HG03135 (cell line): ENCODE measurements around the gene RPRD2.
"Not testable (repeated sequence)": the region's sequence is repeated elsewhere in the genome, so short reads cannot be mapped to it uniquely, and the experiment has no call there.

Experiments
- ATAC-seq: cut with Tn5 transposase; IDR thresholded peaks from one replicate; pipeline ENCODE4 v1.9.1; 2021; ENCODE audit warnings: mild to moderate bottlenecking, moderate library complexity; ENCODE audit not compliant: unreplicated experiment

RPRD2 gene

GRCh38 chr1:150363426-150364230 is at the start of gene RPRD2:
Gene RPRD2 (plus strand): TSS chr1:150364147. CDS start chr1:150364715, 568 bp downstream.
- ATAC-seq = peak; percentile 70

DNA sequence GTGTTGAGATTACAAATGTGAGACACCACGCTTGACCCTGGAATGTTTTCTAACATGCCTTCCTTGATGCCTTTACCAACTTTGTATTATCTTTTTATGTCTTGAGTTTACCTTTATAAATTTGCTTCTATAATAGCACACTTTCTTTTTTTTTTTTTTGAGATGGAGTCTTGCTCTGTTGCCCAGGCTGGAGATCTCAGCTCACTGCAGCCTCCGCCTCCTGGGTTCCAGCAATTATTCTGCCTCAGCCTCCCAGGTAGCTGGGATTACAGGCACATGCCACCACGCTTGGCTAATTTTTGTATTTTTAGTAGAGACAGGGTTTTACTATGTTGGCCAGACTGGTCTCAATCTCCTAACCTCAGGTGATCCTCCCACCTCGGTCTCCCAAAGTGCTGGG is 49.3 kb upstream of the RPRD2 start:
- not testable (repeated sequence) for ATAC-seq

GRCh38 chr1:150320667-150320978 is 43.3 kb upstream of the RPRD2 start:
- no peak for ATAC-seq

- no peak for ATAC-seq
Measured at GRCh38 chr1:150321826-150322166, 42.2 kb upstream of the RPRD2 start.

- no peak for ATAC-seq
Measured at GRCh38 chr1:150322310-150322709, 41.6 kb upstream of the RPRD2 start.

DNA sequence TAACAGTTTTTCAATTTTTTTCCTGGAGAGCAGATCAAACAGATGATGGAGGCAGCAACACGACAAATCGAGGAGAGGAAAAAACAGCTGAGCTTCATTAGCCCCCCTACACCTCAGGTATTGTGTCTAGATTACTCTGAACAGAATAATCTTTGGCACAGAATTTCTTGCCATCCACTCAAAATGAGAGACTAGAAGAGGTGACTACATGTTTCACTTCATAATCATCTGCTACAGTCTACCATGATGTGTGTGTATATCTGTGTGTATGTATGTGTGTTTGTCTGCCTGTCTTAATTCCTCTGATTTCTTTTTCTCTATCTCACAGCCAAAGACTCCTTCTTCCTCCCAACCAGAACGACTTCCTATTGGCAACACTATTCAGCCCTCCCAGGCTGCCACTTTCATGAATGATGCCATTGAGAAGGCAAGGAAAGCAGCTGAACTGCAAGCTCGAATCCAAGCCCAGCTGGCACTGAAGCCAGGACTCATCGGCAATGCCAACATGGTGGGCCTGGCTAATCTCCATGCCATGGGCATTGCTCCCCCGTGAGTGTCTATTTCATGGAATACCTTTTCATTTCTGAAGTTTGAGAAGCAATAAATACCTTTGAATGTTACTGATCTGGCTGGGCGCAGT is 31.2 kb upstream of the RPRD2 start:
- ATAC-seq = no peak

GRCh38 chr1:150346316-150346715 is 17.6 kb upstream of the RPRD2 start:
- ATAC-seq = no peak

- ATAC-seq = no peak
Measured at GRCh38 chr1:150352866-150353265, 11.1 kb upstream of the RPRD2 start.

GRCh38 chr1:150362721-150363425 is 1.1 kb upstream of the RPRD2 start:
- ATAC-seq = no peak

DNA sequence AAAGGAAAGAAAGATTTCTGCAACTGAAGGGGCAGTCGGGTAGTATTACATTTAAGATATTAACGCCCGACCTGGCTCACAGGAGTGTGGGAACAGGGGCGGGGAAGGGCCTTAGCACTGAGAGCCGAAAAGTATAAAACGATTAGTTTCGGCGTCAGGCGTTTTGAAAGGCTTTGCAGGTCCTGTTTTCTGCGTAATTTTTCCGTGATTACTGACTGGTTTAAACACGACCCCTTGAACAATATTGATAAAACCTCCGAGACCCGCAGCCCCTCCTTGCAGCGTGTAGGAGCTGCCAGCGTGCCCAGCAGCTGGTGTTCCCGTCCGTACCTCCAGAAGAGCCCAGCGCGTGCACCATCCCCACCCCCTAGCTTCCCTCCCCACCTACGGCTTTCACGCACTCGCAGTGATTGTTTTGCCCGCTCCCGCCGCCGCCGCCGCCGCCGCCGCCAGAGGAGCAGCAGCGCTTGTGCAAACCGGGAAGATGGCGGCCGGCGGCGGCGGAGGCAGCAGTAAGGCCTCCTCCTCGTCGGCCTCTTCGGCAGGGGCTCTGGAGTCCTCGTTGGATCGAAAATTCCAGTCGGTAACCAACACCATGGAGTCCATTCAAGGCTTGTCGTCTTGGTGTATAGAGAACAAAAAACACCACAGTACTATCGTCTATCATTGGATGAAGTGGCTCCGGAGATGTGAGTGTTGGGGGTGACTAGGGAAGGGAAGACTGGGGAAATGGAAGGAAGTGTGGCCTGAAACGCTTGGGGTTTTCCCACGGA is 470 bp downstream of the RPRD2 start:
- peak; percentile 19 for ATAC-seq

DNA sequence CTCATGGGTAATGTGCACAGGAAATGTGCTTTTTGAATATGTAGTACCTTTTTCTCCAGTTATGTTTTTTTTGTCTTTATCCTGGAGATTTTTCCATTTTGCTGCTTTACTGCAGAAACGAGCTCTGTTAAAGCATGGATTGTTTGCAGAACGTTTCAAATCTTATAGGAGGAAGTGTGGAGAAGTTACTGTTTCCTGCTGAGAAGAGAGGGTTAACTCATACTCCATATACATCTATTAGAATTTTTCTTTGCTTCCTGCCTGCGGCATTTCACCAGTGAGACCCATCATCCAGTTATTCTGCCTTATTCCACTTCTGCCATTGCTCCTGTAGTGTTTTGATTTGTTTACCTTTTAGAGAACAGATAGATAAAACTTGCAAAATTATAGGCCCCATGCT is 2.0 kb downstream of the RPRD2 start:
- no peak for ATAC-seq

DNA sequence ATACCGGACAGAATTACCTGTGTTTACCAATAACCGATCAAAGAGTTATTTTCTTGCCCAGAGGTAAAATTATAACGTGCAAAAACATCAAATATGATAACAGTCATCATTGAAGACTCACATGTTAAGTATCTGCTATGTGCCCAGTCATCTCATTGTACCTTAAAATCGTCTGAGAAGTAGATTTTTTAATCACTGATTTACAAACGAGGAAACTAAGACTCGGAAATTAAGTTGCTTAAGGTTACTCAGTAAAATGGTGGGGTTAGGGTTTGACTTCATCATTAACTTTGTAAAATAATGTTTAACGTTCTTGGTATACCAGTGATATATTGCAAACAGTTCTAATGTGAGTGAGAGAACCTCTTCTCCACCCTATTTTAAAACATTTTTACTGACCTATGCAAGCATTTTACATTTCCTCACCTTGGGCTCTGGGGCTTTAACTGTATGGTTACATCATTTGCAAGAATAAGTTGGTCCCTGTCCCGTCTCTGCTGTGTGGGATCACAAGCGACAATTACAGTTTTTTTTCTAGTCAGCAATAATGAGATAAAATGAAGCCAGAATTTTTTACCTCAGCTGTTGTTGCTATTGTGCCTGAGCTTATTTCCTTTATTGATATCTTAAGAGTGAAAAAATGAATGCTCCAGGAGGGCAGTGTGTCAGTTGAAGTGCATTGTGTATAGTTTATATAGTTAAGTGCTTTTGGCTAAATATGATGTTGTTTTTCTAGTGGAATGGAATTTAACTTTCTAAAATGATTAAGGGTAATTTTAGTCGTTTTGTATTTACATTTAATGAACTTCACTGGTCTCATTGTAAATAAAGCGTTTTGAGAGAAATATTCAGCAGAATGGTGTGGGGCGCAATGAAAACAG is 2.7 kb downstream of the RPRD2 start:
- no peak for ATAC-seq

- ATAC-seq = no peak
Measured at GRCh38 chr1:150371110-150371509, 7.2 kb downstream of the RPRD2 start.

- no peak for ATAC-seq
Measured at GRCh38 chr1:150372580-150372979, 8.6 kb downstream of the RPRD2 start.

GRCh38 chr1:150376110-150376509 is 12.2 kb downstream of the RPRD2 start:
- ATAC-seq = no peak

DNA sequence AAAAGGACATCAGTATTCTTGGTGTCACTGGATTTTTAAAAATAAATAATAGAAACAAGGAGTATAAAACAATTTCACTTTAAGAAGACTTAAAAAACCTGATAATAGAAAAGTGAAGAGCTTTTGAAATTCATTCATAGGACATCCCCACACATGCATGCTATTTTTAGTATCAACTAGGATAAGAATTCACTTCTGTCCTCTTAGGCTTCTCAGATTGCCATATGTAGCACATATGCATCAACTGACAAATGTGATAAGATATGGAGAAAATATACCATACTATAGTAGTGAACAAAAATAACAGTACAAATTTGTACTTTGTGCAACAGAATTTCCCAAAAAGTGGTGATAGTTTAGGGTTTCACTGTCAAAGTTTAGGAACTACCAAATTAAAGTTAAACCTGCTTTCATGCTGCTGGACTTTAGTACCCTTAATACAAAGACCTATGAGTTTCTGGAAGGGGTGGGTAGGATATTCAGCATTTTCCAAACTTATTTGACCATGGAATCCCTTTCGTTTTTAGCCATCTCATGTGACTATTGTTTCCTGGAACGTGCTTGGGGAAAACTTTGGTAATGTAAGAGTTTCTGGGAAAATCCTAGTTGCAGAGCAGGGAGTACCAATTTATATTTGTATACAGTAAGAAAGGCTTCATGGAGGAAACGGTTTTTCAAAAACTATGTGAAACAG is 19.8 kb downstream of the RPRD2 start:
- no peak for ATAC-seq

- no peak for ATAC-seq
Measured at GRCh38 chr1:150385537-150386445, 21.8 kb downstream of the RPRD2 start.

GRCh38 chr1:150386592-150386991 is 22.6 kb downstream of the RPRD2 start:
- ATAC-seq = no peak

DNA sequence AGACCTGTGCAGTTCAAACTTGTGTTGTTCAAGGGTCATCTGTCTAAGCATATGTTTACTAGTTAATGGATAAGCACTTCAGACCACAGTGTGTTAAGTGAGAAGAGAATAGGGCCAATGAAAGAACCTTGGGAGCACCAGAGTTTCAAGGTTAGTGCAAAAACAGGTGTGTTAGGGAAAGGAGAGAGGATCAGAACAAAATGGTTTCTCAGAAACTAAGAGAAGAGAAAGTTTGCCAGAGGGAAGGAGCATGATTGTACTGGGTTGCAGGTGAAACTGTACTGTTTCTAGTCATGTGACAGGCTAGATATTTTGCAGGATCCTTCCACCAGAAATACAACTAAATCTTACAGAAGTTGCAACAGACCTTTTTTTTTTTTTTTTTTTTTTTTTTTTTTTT is 23.3 kb downstream of the RPRD2 start:
- ATAC-seq = no peak
